ENCODE measurements around the gene AKT2. TPM values are rescaled to one million over a fixed set of nuclear protein-coding genes. Genes with fewer than 3 reads are reported as not detected.

AKT2 gene
- polyA plus RNA-seq, 1 donor from 2014 or later, result 131 TPM

DNA sequence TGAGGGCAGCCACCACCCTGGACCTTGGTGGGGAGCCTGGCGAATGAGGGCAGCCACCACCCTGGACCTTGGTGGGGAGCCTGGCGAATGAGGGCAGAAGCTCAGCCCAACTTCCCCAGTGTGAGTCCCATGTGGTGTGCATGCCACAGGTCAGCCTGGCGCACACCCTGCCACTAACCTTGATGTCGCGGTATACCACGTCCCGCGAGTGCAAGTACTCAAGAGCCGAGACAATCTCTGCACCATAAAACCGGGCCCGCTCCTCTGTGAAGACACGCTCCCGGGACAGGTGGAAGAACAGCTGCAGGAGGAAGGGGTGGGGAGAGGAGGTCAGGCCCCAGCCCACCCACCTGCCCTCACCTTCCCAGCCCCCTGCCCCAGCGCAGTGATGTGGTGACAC is 47.4 kb downstream of the AKT2 start:
- Histone ChIP-seq H3K36me3 (ENCODE audit: insufficient read depth, low read length) (no peaks in the 10 kb centered on the region), H3K79me2 (replicated peaks; ENCODE audit: insufficient read depth, low read length) (no peaks in the 10 kb centered on the region), H3K27ac (ENCODE audit: low read length) (no peak overlapping the region), H3K27me3 (ENCODE audit: insufficient read depth, low read depth, low read length) (no peaks in the 10 kb centered on the region), H4K20me1 (ENCODE audit: insufficient read depth) (no peaks in the 10 kb centered on the region), H3K9me3 (ENCODE audit: low read length) (no peaks in the 10 kb centered on the region), H3K9ac (ENCODE audit: low read length) (no peak overlapping the region), H2AFZ (ENCODE audit: low read depth, low read length) (no peak overlapping the region), H3K4me3 (ENCODE audit: low read length) (no peak overlapping the region), H3K4me2 (ENCODE audit: low read length) (no peak overlapping the region), H3F3A (ENCODE audit: insufficient read depth, low read length, poor library complexity, severe bottlenecking) (no peaks in the 10 kb centered on the region), H3K9me2 (ENCODE audit: insufficient read depth, low read length) (no peaks in the 10 kb centered on the region)
- TF ChIP-seq, protein P1, sequence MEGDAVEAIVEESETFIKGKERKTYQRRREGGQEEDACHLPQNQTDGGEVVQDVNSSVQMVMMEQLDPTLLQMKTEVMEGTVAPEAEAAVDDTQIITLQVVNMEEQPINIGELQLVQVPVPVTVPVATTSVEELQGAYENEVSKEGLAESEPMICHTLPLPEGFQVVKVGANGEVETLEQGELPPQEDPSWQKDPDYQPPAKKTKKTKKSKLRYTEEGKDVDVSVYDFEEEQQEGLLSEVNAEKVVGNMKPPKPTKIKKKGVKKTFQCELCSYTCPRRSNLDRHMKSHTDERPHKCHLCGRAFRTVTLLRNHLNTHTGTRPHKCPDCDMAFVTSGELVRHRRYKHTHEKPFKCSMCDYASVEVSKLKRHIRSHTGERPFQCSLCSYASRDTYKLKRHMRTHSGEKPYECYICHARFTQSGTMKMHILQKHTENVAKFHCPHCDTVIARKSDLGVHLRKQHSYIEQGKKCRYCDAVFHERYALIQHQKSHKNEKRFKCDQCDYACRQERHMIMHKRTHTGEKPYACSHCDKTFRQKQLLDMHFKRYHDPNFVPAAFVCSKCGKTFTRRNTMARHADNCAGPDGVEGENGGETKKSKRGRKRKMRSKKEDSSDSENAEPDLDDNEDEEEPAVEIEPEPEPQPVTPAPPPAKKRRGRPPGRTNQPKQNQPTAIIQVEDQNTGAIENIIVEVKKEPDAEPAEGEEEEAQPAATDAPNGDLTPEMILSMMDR (IDR thresholded peaks at IDR 0.05; ENCODE audit: poor library complexity, severe bottlenecking), result no peak
- TF ChIP-seq, protein P2, sequence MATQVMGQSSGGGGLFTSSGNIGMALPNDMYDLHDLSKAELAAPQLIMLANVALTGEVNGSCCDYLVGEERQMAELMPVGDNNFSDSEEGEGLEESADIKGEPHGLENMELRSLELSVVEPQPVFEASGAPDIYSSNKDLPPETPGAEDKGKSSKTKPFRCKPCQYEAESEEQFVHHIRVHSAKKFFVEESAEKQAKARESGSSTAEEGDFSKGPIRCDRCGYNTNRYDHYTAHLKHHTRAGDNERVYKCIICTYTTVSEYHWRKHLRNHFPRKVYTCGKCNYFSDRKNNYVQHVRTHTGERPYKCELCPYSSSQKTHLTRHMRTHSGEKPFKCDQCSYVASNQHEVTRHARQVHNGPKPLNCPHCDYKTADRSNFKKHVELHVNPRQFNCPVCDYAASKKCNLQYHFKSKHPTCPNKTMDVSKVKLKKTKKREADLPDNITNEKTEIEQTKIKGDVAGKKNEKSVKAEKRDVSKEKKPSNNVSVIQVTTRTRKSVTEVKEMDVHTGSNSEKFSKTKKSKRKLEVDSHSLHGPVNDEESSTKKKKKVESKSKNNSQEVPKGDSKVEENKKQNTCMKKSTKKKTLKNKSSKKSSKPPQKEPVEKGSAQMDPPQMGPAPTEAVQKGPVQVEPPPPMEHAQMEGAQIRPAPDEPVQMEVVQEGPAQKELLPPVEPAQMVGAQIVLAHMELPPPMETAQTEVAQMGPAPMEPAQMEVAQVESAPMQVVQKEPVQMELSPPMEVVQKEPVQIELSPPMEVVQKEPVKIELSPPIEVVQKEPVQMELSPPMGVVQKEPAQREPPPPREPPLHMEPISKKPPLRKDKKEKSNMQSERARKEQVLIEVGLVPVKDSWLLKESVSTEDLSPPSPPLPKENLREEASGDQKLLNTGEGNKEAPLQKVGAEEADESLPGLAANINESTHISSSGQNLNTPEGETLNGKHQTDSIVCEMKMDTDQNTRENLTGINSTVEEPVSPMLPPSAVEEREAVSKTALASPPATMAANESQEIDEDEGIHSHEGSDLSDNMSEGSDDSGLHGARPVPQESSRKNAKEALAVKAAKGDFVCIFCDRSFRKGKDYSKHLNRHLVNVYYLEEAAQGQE (IDR thresholded peaks at IDR 0.05; ENCODE audit: borderline replicate concordance), result no peak
- TF ChIP-seq POLR2AphosphoS5 (IDR thresholded peaks at IDR 0.05) (no peak), EP300 (conservative IDR thresholded peaks at IDR 0.05; ENCODE audit: poor library complexity, severe bottlenecking) (no peak), TAF1 (IDR thresholded peaks at IDR 0.05; ENCODE audit: low read depth) (no peak), SMC3 (conservative IDR thresholded peaks at IDR 0.05; ENCODE audit: poor library complexity) (no peak)

DNA sequence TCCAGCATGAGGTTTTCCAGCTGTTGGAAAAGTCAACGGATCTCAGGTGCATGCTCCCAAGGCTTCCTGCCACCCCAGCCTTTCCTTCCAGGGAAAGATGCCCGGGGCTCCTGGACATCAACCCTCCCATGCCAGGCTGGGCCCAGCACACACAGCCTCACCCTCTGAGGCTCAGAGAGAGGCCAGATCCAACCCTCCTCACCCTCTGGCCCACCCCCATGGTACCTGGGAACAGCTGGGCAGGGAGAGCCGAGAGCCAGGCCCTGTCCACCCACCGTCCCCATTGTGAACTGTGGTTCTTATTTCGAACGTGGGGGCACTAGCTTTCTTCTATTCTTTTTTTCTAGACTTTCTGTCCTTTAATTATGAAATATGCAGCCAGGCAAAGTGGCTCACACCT is 48.8 kb downstream of the AKT2 start:
- H3K27me3 ChIP-seq (ENCODE audit: insufficient read depth, low read depth, low read length), result no peaks in the 10 kb centered on the region
- H3K79me2 ChIP-seq (replicated peaks; ENCODE audit: insufficient read depth, low read length), result no peaks in the 10 kb centered on the region
- no peaks in the 10 kb centered on the region for H3K36me3 ChIP-seq (ENCODE audit: insufficient read depth, low read length)
- no peak overlapping the region for H3K27ac ChIP-seq (ENCODE audit: low read length)
- H3K9ac ChIP-seq (ENCODE audit: low read length), result no peak overlapping the region
- H3F3A ChIP-seq (ENCODE audit: insufficient read depth, low read length, poor library complexity, severe bottlenecking), result no peaks in the 10 kb centered on the region
- no peaks in the 10 kb centered on the region for H3K9me3 ChIP-seq (ENCODE audit: low read length)
- no peak overlapping the region for H3K4me3 ChIP-seq (ENCODE audit: low read length)
- H3K4me2 ChIP-seq (ENCODE audit: low read length), result no peak overlapping the region
- H2AFZ ChIP-seq (ENCODE audit: low read depth, low read length), result no peak overlapping the region
- H3K9me2 ChIP-seq (ENCODE audit: insufficient read depth, low read length), result no peaks in the 10 kb centered on the region
- TF ChIP-seq SMC3 (conservative IDR thresholded peaks at IDR 0.05; ENCODE audit: poor library complexity), result no peak
- TF ChIP-seq POLR2AphosphoS5 (IDR thresholded peaks at IDR 0.05), result no peak
- no peak for TF ChIP-seq RAD21 (conservative IDR thresholded peaks at IDR 0.05)
- H4K20me1 ChIP-seq (ENCODE audit: insufficient read depth), result no peaks in the 10 kb centered on the region

DNA sequence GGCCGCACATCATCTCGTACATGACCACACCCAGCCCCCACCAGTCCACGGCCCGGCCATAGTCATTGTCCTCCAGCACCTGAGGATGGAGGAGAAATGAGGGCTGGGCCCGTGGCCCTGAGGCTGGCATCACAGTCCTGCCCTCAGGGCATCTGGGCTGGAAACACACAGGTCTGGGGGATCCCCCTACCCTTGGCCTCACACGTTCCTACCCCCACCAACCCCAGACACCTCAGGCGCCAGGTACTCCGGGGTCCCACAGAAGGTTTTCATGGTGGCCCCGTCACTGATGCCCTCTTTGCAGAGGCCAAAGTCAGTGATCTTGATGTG is 49.2 kb downstream of the AKT2 start:
- Histone ChIP-seq H3K4me3 (ENCODE audit: low read length) (no peak overlapping the region), H4K20me1 (ENCODE audit: insufficient read depth) (no peaks in the 10 kb centered on the region), H3K79me2 (replicated peaks; ENCODE audit: insufficient read depth, low read length) (no peaks in the 10 kb centered on the region), H3K9me3 (ENCODE audit: low read length) (no peaks in the 10 kb centered on the region), H3K4me2 (ENCODE audit: low read length) (no peak overlapping the region), H2AFZ (ENCODE audit: low read depth, low read length) (no peak overlapping the region), H3K36me3 (ENCODE audit: insufficient read depth, low read length) (no peaks in the 10 kb centered on the region), H3K9me2 (ENCODE audit: insufficient read depth, low read length) (no peaks in the 10 kb centered on the region), H3K9ac (ENCODE audit: low read length) (no peak overlapping the region), H3K27ac (ENCODE audit: low read length) (no peak overlapping the region), H3K27me3 (ENCODE audit: insufficient read depth, low read depth, low read length) (no peaks in the 10 kb centered on the region), H3F3A (ENCODE audit: insufficient read depth, low read length, poor library complexity, severe bottlenecking) (no peaks in the 10 kb centered on the region)
- TF ChIP-seq TAF1 (IDR thresholded peaks at IDR 0.05; ENCODE audit: low read depth) (no peak), EZH2 (IDR thresholded peaks at IDR 0.05; ENCODE audit: borderline replicate concordance, insufficient read depth, low read length, poor library complexity, severe bottlenecking) (no peak), POLR2AphosphoS5 (IDR thresholded peaks at IDR 0.05) (no peak), EP300 (conservative IDR thresholded peaks at IDR 0.05; ENCODE audit: poor library complexity, severe bottlenecking) (no peak), SMC3 (conservative IDR thresholded peaks at IDR 0.05; ENCODE audit: poor library complexity) (no peak), RAD21 (conservative IDR thresholded peaks at IDR 0.05) (no peak), MXI1 (conservative IDR thresholded peaks at IDR 0.05; ENCODE audit: poor library complexity, severe bottlenecking) (no peak)
- TF ChIP-seq, protein P1 (IDR thresholded peaks at IDR 0.05; ENCODE audit: poor library complexity, severe bottlenecking), result no peak
- TF ChIP-seq, protein P2 (IDR thresholded peaks at IDR 0.05; ENCODE audit: borderline replicate concordance), result no peak

Data from neural cell (in vitro differentiated cells).